Measurements from ENCODE around the gene CFAP141.
A peak's percentile ranks its signal among the peaks of the same experiment; 100 is the strongest.

CFAP141 gene

DNA sequence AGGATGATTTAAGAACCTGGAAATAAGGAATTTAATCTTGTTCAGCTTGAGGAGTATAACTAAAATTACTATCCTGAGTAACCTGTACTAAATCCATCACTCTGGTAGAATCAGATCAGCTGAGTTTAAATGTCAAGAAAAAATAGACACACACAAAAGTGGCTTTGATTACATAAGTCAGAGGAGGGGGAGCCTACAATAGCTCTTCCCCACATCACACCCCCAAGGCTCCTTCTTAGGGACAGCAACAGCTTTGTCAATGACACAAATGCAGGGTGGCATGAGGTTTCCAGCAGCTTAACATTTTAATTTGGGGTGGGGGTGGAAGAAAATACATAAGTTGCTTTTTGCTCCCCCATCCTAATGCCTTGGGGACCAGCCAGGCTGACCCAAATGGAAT is 38.7 kb downstream of the CFAP141 start:
- no peak for DNase-seq (ENCODE audit: extremely low spot score)
- CTCF ChIA-PET: no interaction called here
- POLR2A ChIA-PET: interaction anchor here (0.6 kb wide), 2 partner anchors 10 to 15 kb away, joined by 3 to 5 read pairs; no protein-coding TSS in a partner anchor
- TF ChIP-seq, protein P1, sequence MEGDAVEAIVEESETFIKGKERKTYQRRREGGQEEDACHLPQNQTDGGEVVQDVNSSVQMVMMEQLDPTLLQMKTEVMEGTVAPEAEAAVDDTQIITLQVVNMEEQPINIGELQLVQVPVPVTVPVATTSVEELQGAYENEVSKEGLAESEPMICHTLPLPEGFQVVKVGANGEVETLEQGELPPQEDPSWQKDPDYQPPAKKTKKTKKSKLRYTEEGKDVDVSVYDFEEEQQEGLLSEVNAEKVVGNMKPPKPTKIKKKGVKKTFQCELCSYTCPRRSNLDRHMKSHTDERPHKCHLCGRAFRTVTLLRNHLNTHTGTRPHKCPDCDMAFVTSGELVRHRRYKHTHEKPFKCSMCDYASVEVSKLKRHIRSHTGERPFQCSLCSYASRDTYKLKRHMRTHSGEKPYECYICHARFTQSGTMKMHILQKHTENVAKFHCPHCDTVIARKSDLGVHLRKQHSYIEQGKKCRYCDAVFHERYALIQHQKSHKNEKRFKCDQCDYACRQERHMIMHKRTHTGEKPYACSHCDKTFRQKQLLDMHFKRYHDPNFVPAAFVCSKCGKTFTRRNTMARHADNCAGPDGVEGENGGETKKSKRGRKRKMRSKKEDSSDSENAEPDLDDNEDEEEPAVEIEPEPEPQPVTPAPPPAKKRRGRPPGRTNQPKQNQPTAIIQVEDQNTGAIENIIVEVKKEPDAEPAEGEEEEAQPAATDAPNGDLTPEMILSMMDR (IDR thresholded peaks at IDR 0.05; ENCODE audit: control extremely low read depth, extremely low read depth, low read depth, missing control alignments): no peak

DNA sequence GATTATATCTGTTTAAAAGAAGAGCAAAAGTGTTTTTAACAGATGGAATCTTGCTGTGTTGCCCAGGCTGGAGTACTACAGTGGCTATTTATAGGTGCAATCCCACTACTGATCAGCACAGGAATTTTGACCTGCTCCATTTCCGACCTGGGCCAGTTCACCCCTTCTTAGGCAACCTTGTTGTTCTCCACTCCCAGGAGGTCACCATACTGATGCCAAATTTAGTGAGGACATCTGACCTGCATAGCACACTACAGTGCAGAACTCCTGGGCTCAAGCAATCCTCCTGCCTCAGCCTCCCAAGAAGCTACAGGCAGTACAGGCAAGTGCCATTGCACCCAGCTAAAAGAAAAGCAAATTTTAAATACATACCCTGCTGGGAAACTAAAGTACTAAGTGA is 39.9 kb downstream of the CFAP141 start:
- DNase-seq (ENCODE audit: extremely low spot score): no peak
- TF ChIP-seq, protein P1 (IDR thresholded peaks at IDR 0.05; ENCODE audit: control extremely low read depth, extremely low read depth, low read depth, missing control alignments): no peak
- POLR2A ChIA-PET: no interaction called here
- CTCF ChIA-PET: no interaction called here

DNA sequence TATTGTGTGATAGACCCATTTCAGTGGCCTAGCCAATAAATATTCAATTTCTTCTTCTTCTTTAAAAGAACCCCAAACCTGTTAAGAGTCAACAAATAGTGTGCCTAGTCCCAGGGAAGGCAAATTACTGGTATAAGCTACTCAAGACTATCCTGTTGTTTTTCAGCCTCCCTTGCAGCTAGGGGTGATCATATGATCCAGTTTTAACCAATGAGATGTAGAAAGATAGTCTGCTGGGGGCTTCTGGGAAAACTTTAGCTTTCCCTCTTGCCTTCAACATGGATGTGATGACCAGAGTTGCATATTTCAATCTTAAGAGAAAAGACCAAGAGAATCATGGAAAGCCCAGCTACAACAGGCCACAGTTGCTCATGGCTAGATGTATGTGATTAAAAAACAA is 46.6 kb downstream of the CFAP141 start:
- DNase-seq (ENCODE audit: extremely low spot score): no peak
- POLR2A ChIA-PET: interaction anchor here (0.6 to 0.7 kb wide), 3 partner anchors 21 to 166 kb away, joined by 4 to 5 read pairs (median 5); no protein-coding TSS in a partner anchor
- TF ChIP-seq, protein P1 (IDR thresholded peaks at IDR 0.05; ENCODE audit: control extremely low read depth, extremely low read depth, low read depth, missing control alignments): no peak
- CTCF ChIA-PET: interaction anchor here (1.1 kb wide), 1 partner anchor 16 kb away, joined by 3 read pairs; no protein-coding TSS in a partner anchor

DNA sequence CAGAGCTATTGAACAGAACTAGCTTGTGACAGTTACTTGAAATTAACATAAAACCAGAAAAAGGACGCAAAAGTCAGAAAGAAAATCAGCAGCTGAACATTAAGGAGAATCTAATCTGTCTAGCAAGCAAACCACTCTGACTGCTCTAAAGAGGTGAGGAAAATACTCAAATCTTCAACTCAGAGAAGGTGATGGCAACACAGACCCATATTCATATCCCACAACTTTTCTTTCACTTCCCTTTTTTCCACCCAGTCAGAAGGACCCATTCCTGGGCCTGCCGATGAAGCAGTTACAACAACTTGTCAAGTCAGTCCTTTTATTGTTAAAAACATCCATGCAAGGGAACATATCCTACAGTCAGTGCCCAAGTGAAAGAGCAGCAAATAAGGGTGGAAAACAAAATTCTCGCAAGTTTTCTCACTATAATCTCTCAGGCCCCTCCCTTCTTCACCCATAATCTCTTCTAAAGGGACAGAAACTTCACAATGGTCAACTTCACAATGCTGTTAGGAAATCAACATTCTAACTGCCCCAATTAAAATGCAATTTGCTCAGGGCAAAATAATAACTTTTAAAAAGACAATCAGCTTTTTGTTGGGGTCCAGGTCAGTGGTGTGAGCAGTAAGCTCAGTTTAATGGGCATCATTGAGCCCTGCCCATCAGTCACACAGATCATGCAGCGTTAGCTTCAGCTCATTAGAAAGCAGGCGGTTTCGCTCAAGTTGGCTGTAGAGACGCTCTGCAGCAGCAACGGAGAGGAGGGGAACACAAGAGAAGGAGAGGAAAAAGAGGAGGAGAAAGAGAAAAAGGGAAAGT is 47.6 kb downstream of the CFAP141 start:
- ChIA-PET CTCF (interaction anchor here (1.4 to 1.9 kb wide), 3 partner anchors 16 to 19 kb away, joined by 4 to 9 read pairs (median 4); no protein-coding TSS in a partner anchor), POLR2A (interaction anchor here (0.7 kb wide), 1 partner anchor 22 kb away, joined by 3 read pairs; no protein-coding TSS in a partner anchor)
- no peak for DNase-seq (ENCODE audit: extremely low spot score)
- TF ChIP-seq, protein P1 (IDR thresholded peaks at IDR 0.05; ENCODE audit: control extremely low read depth, extremely low read depth, low read depth, missing control alignments): no peak

DNA sequence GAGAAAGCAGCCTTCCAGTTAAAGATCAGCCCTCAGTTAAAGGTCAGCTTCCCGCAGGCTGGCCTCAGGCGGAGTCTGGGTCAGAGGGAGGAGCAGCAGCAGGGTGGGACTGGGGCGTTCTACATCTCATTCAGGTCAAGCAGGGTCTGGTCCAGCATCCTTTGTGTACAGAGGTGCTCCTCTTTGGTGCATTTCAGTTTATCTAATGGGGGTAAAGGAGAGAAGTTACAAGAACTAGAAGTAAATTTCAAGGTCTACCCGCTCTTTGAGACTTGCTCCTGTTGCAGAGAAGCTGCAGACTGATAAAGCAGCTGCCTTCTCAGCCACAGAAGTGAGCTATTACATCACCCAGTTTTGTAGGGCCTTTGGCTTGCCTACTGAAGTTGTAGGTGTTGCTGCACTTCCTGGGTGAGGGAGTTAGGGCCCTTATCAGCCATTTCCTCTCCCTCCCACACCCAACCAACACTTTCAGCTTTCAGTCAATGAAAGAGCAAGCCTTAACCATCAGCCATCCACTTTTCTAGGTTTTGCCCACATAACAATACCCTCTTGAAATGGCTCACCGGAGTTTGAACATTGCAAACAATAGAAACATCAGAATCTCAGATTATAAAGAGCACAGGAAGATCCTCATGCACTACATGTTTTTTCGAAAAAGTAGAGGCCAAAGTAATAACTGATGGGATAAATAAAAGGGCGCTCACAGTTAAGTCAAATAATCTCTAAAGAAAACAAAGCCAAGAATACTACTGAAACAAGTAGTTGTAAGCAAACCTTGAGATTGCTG is 48.4 kb downstream of the CFAP141 start:
- POLR2A ChIA-PET: interaction anchor here (0.7 kb wide), 1 partner anchor 22 kb away, joined by 3 read pairs; no protein-coding TSS in a partner anchor
- DNase-seq (ENCODE audit: extremely low spot score): peak; percentile 79
- CTCF ChIA-PET: interaction anchor here (0.7 to 1.9 kb wide), 4 partner anchors 11 to 20 kb away, joined by 3 to 9 read pairs (median 4); no protein-coding TSS in a partner anchor
- TF ChIP-seq, protein P1 (IDR thresholded peaks at IDR 0.05; ENCODE audit: control extremely low read depth, extremely low read depth, low read depth, missing control alignments): no peak

DNA sequence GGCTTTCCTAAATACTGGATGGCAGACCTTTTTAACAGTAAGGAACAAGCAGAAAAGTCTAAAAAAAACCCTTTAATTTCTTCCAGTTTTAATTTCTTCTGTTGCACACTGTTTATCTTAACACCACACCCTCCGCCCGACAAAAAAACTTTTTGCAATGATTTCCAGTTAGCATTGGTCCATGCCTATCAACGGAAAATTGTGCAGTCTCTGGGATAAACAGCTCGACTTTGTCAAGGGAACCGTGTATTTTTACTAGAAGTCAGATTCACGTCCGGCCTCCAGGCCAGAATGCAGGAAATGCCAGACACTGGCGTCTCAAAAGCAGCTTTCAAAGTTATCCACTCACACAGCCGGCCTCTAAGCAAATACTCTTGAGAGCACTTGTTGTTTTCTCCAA is 50.9 kb downstream of the CFAP141 start:
- CTCF ChIA-PET: no interaction called here
- DNase-seq (ENCODE audit: extremely low spot score): no peak
- TF ChIP-seq, protein P1 (IDR thresholded peaks at IDR 0.05; ENCODE audit: control extremely low read depth, extremely low read depth, low read depth, missing control alignments): no peak
- POLR2A ChIA-PET: no interaction called here
